GM18867 (cell line): ENCODE data around the gene TREH.
"Not testable (repeated sequence)": the region's sequence is repeated elsewhere in the genome, so short reads cannot be mapped to it uniquely, and the experiment has no call there.

ENCODE experiments used
- ATAC-seq: cut with Tn5 transposase; IDR thresholded peaks from one replicate; pipeline ENCODE4 v1.9.1; 2021; ENCODE audit warnings: mild to moderate bottlenecking, moderate library complexity; ENCODE audit not compliant: unreplicated experiment

Gene TREH, protein sequence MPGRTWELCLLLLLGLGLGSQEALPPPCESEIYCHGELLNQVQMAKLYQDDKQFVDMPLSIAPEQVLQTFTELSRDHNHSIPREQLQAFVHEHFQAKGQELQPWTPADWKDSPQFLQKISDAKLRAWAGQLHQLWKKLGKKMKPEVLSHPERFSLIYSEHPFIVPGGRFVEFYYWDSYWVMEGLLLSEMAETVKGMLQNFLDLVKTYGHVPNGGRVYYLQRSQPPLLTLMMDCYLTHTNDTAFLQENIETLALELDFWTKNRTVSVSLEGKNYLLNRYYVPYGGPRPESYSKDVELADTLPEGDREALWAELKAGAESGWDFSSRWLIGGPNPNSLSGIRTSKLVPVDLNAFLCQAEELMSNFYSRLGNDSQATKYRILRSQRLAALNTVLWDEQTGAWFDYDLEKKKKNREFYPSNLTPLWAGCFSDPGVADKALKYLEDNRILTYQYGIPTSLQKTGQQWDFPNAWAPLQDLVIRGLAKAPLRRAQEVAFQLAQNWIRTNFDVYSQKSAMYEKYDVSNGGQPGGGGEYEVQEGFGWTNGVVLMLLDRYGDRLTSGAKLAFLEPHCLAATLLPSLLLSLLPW

DNA sequence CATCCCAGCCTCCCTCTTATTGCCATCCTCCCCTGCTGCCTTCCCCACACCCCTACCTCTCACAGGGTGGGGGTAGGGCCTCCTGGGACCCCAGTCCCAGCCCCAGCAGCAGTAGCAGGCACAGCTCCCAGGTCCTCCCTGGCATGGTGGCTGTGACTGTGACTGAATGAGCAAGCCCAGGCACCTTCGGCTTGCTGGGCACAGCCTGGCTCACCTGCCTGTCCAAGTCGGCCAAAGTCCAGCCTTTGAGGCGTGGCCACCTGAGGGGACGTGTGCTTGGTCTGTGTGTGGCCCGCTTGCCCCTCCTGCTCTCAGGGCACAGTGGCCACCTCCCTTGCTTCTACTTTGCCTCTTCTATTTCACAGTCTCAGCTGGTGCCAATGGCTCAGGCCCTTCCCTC is at the start of gene TREH:
TREH (minus strand) TSS at position 168 of the 400 bp plus-strand sequence; CDS start at position 145, 23 bp downstream.
- ATAC-seq: no peak

DNA sequence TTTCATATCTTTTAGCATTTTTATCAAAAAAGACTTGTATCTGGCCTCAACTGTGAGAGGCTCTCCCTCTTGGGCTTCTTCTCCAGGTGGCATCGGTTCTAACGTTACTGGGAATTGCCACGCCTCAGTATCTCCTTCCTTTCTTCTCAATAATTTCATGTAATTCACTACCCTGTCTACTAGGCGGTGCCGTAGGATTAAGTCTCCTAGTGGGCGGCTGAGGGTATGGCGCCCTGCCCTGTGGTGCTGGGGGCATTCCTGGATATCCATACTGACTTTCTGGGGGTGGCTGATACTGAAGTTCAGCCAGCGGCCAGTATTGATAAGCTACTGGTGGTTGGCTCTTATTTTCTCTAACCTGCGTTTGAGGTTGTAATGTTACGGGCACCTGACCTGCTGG is 48.7 kb upstream of the TREH start:
- not testable (repeated sequence) for ATAC-seq

DNA sequence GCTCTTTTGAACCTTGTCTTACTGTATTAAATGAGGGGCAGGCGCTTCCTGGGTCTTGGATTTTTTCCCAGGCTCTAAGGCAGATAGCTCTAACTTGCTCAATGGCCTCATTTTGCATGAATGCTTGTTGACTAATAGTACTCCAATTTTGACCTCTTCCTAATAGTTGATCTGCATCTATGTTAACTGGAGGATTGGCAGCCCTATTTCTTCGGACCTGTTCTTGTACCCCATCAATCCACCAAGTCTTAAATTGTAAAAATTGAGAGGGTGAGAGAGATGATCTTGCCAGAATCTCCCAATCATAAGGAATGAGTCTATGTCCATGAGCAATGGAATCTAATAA is 48.2 kb upstream of the TREH start:
- ATAC-seq: not testable (repeated sequence)

DNA sequence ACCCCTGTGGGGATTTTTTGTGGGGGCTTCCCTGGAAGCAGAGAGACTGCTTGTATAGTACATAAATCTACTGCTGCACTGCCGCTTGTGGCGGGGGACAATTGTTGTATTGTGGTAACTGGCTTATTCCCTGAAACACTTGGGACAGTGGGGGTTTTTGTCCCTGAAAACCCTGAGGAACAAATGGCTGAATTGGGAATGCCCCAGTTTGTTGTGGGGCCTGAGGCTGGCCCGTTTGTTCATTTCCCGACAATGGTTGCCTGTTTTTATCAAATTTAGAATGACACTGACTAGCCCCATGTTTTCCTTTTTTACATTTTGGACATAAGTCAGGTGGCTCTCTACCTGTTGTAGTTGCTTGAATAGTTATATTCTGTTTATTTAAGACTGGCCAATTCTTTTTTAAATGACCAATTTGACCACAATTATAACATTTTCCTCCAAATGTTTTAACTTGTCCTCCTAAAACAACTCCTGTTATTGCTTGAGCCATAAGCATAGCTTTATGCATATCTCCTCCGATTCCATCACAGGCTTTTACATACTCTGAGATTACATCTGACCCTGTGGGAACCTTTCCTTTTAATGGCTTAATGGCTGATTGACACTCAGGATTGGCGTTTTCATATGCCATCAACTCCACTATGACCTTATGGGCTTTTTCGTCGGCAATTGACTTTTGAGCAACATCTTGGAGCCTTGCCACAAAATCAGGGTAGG is 47.7 kb upstream of the TREH start:
- not testable (repeated sequence) for ATAC-seq

DNA sequence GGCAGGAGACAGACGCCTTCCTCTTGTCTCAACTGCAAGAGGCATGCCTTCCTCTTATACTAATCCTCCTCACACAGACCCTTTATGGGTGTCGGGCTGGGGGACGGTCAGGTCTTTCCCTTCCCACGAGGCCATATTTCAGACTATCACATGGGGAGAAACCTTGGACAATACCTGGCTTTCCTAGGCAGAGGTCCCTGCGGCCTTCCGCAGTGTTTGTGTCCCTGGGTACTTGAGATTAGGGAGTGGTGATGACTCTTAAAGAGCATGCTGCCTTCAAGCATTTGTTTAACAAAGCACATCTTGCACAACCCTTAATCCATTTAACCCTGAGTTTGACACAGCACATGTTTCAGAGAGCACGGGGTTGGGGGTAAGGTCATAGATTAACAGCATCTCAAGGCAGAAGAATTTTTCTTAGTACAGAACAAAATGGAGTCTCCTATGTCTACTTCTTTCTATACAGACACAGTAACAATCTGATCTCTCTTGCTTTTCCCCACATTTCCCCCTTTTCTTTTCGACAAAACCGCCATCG is 42.1 kb upstream of the TREH start:
- ATAC-seq: not testable (repeated sequence)

DNA sequence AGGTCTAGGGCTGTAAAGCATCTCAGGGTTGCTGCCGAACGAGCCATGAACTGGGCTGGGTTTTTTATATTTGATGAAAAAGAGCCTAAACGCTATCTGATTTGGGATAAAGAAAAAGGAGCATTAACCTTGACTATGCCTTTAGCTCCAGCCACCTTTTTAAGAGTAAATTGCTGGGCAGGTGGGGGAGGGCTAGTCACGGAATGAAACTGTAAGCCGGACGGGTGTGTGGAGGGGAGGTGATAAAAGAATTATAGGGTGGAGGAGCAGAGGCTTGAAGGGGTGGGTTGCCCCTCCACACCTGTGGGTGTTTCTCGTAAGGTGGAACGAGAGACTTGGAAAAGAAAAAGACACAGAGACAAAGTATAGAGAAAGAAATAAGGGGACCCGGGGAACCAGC is 41.3 kb upstream of the TREH start:
- not testable (repeated sequence) for ATAC-seq

DNA sequence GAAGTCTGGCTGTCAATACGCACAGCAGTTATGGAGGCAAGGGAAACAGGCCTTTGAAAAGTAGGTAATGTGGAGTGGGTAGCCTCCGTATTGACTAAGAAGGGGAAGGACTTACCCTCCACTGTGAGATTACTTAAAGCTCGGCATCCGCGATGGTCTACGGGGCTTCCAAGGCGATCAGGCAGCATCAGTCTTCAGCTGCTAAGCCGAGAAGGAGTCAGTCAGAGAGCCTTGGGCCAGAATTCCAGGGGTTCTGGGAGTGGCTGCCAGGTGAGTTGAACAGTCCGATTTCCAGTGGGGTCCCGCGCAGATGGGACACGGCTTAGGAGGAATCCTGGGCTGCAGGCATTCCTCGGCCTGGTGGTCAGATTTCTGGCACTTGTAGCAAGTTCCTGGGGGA is 40.6 kb upstream of the TREH start:
- not testable (repeated sequence) for ATAC-seq

DNA sequence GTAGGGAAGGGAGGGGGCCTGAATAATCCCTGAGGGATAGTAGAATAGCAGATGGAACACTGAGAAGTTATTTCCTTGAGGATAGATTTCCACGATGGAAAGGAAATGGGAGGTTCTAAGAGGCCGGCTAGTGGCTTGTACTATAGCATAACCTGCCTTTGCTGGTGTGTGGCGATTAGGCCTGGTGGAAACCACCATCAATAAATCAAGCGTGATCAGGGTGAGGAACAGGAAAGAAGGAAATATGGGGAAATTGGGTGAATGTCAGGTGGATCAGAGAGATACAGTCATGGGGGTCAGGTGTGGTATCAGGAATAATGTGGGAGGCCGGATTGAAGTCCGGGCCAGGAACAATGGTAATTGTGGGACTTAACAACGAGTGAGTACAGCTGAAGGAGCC is 39.1 kb upstream of the TREH start:
- not testable (repeated sequence) for ATAC-seq

DNA sequence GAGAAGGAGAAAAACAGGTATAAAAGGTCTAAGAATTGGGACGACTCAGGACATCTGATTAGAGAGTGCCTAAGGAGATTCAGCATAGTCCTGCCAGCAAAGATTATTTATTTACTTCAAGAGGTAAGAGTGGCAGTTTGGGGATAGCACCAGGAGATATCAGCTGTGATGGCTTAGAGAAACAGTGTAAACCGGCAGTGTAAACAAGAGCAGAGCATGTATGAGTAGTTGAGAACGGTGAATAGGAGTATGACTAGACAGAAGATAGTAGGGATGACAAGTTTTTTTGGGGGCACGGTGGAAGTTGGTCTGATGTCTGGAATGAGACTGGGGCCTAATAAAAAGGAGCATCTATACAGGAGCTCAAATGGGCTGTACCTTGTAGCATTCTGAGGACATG is 38.3 kb upstream of the TREH start:
- ATAC-seq: not testable (repeated sequence)

DNA sequence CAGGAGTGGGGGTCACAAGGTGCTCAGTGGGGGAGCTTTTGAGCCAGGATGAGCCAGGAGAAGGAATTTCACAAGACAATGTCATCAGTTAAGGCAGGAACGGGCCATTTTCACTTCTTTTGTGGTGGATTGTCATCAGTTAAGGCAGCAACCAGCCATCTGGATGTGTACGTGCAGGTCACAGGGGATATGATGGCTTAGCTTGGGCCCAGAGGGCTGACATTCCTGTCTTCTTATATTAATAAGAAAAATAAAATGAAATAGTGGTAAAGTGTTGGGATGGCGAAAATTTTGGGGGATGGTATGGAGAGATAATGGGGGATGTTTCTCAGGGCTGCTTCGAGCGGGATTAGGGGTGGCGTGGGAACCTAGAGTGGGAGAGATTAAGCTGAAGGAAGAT is 37.8 kb upstream of the TREH start:
- not testable (repeated sequence) for ATAC-seq

DNA sequence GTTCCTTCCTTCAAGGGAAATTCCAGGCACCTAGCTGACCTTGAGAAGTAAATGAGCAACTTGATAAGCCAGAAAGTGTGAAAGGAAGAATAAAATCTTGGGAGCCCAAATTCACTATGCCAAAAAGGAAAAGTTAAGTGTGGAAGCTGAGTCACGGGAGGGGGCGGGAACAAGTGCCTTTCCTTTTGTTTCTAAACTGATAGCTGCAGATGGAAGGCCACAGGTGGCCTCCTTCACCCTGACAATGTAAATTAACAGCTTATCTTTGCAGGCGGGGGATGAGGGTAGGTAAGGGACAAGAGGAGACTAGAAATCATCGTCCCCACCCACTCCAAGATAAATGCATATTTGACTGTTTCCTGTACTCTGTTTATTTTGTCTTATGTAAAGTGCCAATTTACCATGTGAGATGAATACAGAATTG is 36.4 kb upstream of the TREH start:
- ATAC-seq: no peak

DNA sequence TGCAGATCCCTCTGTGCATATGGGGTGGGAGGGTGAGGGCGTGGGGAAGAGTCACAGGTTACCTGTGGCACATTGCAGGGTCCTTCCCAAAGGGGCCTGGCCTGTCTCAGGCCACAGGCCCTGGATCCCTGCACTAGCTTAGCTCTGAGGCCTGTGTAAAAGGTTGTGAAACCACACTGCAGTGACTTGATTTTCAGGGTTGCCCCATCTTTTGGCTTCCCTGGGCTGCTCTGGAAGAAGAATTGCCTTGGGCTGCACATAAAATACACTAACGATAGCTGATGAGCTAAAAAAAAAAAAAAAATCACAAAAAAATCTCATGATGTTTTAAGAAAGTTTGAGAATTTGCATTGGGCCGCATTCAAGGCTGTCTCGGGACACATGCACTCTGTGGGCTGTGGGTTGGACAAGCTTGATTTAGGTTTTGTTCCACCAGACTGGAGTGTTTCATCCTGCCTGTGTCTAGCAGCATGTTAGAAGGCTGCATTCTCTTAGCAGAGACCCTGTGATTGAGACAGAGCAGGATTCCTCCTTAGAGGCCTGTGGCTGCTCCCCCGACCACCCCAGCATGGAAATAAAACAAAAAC is 35.9 kb upstream of the TREH start:
- ATAC-seq: no peak

DNA sequence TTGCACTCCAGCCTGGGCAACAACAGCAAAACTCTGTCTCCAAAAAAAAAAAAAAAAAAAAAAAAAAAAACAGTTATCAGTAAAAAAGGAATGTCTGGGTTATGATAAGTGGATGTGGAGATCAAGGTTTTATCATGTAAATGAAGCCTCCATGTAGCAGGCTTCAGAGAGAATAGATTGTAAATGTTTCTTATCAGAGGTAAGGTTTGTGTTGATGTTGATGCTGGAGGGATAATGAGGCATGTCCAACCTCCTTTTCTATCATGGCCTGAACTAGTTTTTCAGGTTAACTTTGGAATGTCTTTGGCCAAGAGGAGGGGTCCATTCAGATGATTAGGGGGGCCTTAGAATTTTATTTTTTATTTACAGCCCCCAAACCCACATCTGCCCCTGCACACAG is 35.4 kb upstream of the TREH start:
- ATAC-seq: no peak

DNA sequence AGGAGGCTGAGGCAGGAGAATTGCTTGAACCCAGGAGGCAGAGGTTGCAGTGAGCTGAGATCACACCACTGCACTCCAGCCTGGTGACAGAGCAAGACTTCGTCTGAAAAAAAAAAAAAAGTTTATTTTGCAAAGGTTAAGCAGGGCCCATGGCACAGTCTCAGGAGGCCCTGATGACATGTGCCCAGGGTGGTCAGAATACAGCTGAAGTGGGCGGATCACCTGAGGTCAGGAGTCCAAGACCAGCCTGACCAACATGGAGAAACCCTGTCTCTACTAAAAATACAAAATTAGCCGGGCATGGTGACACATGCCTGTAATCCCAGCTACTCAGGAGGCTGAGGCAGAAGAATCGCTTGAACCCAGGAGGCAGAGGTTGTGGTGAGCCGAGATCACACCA is 35.0 kb upstream of the TREH start:
- ATAC-seq: not testable (repeated sequence)

DNA sequence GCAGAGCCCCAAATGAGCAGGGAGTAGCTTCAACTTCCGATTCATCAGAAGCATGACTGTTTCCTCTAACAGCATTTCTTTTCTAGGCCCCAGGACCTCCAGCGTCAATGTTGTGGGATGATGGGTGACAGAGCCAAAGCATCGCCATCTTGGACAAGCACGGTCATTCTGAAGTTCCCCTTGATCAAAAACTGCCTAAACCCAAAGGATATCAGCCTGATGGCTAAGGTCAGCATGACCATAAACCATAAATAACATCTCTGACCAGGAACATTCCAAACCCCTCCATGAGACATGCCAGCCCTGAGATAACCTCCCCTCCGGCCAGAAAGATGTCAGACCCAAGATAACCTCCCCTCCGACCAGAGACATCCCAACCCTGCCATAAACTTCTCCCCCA is 28.8 kb upstream of the TREH start:
- ATAC-seq: no peak

DNA sequence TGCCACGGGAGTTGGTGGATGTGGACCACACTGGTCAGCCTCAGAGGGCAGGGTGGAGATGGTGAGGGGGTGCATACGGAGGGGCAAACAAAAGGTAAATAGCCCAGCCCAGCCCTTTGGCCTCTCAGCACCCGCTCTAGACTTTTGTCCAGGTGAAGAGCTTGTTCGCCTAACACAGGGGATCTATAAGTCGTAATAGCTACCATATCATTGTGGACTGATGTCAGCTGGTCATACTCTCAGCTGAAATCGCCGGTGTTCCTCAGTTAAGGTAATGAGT is 27.0 kb upstream of the TREH start:
- no peak for ATAC-seq

DNA sequence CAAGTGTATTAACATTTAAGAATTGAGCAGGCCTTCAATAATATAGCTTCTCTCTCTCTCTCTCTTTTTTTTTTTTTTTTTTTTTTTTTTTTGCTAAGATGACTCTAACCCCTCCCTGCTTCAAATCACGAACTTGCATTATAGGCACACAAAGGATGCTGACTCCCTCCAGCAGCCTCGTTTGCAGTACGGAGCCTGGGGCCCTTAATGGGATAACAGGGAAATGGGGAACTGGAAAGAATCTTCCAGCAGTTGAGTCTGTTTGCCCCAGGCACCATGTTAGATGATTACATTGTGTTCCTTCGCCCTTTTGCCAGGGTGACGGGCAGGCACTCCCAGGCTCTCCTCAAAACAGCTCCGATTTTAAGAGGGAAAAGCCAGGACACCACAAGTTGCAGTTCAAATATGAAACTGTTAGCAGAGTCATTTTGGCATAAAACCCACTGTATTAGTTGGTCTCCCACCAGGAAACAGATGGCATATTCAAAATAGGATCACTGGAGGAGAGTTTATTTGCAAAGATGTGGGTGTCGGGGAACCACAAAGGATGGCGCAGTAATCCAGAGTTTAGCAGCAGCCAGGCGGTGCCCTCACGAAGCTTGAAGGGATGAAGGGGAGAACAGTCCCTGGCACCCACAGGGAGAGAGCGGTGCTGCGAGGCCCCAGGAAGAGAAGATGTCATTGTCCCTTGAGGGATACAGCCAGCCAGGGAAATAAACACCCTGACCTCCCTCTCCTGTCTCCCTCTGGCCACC is 26.5 kb upstream of the TREH start:
- no peak for ATAC-seq

DNA sequence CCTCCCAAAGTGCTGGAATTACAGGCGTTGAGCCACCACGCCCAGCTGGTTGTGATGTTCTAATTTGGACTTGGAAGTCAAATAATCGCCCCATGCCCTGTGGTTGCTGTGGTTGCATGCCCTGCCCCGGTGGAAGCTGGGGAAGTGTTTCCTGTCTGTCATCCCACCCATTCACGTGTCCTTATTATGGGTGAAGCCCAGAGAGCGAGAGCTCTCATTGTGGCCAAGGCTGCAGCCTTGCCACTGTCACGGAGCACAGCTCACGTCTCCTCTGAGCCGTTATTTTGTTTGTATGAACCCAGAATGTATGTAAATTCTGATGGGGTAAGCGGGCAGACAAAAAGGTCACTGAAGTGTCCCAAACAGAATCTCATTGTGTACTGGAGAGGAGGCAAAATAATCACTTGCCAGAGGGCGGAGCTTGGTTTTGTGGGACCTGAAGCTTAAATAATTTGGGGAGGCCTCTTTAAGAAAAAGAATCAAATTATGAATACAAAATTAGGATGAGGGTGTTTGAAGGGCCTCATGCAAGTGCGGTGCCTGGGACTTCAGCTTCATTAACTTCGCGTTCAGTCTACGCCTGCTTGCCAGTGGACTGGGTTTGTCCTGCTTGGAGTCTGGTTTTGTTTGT is 25.8 kb upstream of the TREH start:
- no peak for ATAC-seq

DNA sequence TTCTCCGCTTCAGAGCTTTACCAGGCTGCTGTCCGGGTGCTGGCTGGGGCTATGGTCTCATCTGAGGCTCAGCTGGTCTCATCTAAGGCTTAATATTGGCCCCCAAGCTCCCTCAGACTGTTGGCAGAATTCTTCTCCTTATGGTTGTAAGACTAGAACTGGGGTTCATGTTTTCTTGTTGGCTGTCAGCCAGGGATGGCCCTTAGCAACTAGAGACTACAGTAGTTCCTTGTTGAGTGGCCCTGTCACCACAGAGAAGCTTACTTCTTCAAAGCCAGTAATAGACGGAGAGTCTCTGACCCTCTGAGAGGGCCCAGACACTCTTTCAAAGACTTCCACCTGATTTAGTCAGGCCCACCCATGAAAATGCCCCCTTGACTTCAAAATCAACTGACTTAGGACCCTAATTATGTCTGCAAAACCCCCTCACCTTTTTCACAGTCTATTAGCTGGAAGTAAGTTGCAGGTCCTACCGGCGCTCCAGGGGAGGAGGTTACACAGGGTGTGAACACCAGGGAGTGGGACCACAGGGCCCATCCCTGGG is 24.2 kb upstream of the TREH start:
- ATAC-seq: no peak
